ENCODE measurements around the gene NBDY.

The NBDY gene

GRCh38 chrX:56786889-56787733 is 58.1 kb downstream of the NBDY start:
- no peak for DNase-seq

GRCh38 chrX:56787734-56788152 is 58.7 kb downstream of the NBDY start:
- no peak for DNase-seq

- DNase-seq = no peak
These were observed 59.2 kb downstream of the NBDY start for GRCh38 chrX:56788229-56788628.

- DNase-seq = no peak
These were observed 59.7 kb downstream of the NBDY start for GRCh38 chrX:56788717-56789122.

GRCh38 chrX:56789518-56790070 is 60.6 kb downstream of the NBDY start:
- DNase-seq = no peak

- DNase-seq = no peak
These were observed 61.7 kb downstream of the NBDY start for GRCh38 chrX:56790778-56791177.

- no peak for DNase-seq
These were observed 62.4 kb downstream of the NBDY start for GRCh38 chrX:56791456-56791855.

GRCh38 chrX:56792270-56793111 is 63.4 kb downstream of the NBDY start:
- no peak for DNase-seq

- DNase-seq = no peak
These were observed 64.0 kb downstream of the NBDY start for GRCh38 chrX:56793112-56793430.

GRCh38 chrX:56793521-56794320 is 64.7 kb downstream of the NBDY start:
- no peak for DNase-seq

- DNase-seq = no peak
These were observed 65.6 kb downstream of the NBDY start for GRCh38 chrX:56794404-56795230.

GRCh38 chrX:56795309-56795868 is 66.3 kb downstream of the NBDY start:
- no peak for DNase-seq

GRCh38 chrX:56796641-56797395 is 67.8 kb downstream of the NBDY start:
- DNase-seq = no peak

- no peak for DNase-seq
These were observed 68.7 kb downstream of the NBDY start for GRCh38 chrX:56797574-56798338.

- no peak for DNase-seq
These were observed 69.3 kb downstream of the NBDY start for GRCh38 chrX:56798339-56798711.

- DNase-seq = no peak
These were observed 70.1 kb downstream of the NBDY start for GRCh38 chrX:56798866-56799758.

- no peak for DNase-seq
These were observed 71.3 kb downstream of the NBDY start for GRCh38 chrX:56800307-56800706.

GRCh38 chrX:56800801-56801200 is 71.8 kb downstream of the NBDY start:
- peak; percentile 24 to 63 for DNase-seq

GRCh38 chrX:56802428-56802827 is 73.4 kb downstream of the NBDY start:
- no peak for DNase-seq

Measured in stimulated activated CD4-positive, alpha-beta T cell treated with anti-CD3 and anti-CD28 coated beads, Interleukin-4, amount 100 ng/mL, for 4 hours (primary cell).